ENCODE data around the gene DCBLD1. TPM values are rescaled to one million over a fixed set of nuclear protein-coding genes. Genes with fewer than 3 reads are reported as not detected.
A peak's percentile ranks its signal among the peaks of the same experiment; 100 is the strongest.

The DCBLD1 gene
- total RNA-seq, 1 donor from 2014 or later, result 9.1 TPM

DNA sequence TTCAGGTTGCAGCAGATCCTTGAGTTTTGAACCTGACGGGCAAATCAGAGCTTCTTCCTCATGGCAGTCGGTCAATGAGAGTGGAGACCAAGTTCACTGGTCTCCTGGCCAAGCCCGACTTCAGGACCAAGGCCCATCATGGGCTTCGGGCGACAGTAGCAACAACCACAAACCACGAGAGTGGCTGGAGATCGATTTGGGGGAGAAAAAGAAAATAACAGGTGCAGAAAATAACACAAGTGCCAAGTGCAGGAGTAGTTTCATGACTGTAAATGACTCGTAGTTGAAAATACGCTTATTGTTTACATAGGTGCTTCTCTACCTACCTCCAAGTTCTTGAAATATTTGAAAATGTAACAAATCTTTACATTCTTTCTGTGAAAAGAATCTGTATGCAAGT lies 56.1 kb downstream of the DCBLD1 start:
- Mint-ChIP-seq H3K4me1 (no peaks in the 10 kb centered on the region), H3K9me3 (no peaks in the 10 kb centered on the region), H3K36me3 (ENCODE audit: low read depth) (peaks cover 5% of the 10 kb centered on the region), H3K27me3 (ENCODE audit: low read depth) (no peaks in the 10 kb centered on the region), H3K4me3 (no peak overlapping the region), H3K27ac (ENCODE audit: unreplicated experiment) (no peak overlapping the region)
- DNase-seq (ENCODE audit: low read depth, low spot score), result no peak
- TF ChIP-seq, protein P1, sequence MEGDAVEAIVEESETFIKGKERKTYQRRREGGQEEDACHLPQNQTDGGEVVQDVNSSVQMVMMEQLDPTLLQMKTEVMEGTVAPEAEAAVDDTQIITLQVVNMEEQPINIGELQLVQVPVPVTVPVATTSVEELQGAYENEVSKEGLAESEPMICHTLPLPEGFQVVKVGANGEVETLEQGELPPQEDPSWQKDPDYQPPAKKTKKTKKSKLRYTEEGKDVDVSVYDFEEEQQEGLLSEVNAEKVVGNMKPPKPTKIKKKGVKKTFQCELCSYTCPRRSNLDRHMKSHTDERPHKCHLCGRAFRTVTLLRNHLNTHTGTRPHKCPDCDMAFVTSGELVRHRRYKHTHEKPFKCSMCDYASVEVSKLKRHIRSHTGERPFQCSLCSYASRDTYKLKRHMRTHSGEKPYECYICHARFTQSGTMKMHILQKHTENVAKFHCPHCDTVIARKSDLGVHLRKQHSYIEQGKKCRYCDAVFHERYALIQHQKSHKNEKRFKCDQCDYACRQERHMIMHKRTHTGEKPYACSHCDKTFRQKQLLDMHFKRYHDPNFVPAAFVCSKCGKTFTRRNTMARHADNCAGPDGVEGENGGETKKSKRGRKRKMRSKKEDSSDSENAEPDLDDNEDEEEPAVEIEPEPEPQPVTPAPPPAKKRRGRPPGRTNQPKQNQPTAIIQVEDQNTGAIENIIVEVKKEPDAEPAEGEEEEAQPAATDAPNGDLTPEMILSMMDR (conservative IDR thresholded peaks at IDR 0.05), result no peak

DNA sequence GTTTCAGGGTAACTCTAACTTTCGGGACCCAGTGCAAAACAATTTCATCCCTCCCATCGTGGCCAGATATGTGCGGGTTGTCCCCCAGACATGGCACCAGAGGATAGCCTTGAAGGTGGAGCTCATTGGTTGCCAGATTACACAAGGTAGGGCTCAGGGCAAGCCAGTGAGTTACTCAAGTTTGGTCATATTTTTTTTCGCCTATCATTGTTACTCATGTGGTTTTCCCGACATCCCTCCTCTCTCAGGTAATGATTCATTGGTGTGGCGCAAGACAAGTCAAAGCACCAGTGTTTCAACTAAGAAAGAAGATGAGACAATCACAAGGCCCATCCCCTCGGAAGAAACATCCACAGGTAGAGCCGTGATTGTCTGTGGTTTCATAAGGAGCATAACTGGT lies 58.2 kb downstream of the DCBLD1 start:
- no peaks in the 10 kb centered on the region for H3K27me3 Mint-ChIP-seq (ENCODE audit: low read depth)
- no peak overlapping the region for H3K4me3 Mint-ChIP-seq
- peaks cover 5% of the 10 kb centered on the region for H3K36me3 Mint-ChIP-seq (ENCODE audit: low read depth)
- no peaks in the 10 kb centered on the region for H3K4me1 Mint-ChIP-seq
- DNase-seq (ENCODE audit: low read depth, low spot score), result no peak
- TF ChIP-seq, protein P1 (conservative IDR thresholded peaks at IDR 0.05), result no peak
- no peak overlapping the region for H3K27ac Mint-ChIP-seq (ENCODE audit: unreplicated experiment)
- H3K9me3 Mint-ChIP-seq, result no peaks in the 10 kb centered on the region

DNA sequence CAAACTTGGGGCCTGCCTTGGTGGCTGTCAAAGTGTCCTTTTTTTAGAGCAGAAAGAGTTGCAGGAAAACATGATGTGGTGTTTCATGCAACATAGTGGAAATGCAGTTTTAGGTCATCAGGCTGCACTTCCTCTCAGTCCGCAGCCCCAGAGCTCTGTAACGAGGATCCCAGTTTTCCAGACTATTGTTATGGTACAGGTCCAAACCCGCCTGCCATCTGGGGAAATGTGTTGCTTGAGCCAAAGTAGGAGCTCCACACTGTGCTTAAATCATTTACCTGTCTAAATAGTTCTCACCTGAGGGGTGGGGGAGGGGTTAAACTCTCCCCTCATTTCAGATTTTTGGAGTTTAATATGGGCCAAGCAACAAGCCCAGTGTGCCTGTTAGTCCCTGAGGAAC lies 60.0 kb downstream of the DCBLD1 start:
- Mint-ChIP-seq H3K4me1 (no peaks in the 10 kb centered on the region), H3K27ac (ENCODE audit: unreplicated experiment) (no peak overlapping the region), H3K36me3 (ENCODE audit: low read depth) (peaks cover 6% of the 10 kb centered on the region), H3K27me3 (ENCODE audit: low read depth) (no peaks in the 10 kb centered on the region), H3K9me3 (no peaks in the 10 kb centered on the region), H3K4me3 (no peak overlapping the region)
- TF ChIP-seq, protein P1 (conservative IDR thresholded peaks at IDR 0.05), result no peak
- DNase-seq (ENCODE audit: low read depth, low spot score), result no peak

DNA sequence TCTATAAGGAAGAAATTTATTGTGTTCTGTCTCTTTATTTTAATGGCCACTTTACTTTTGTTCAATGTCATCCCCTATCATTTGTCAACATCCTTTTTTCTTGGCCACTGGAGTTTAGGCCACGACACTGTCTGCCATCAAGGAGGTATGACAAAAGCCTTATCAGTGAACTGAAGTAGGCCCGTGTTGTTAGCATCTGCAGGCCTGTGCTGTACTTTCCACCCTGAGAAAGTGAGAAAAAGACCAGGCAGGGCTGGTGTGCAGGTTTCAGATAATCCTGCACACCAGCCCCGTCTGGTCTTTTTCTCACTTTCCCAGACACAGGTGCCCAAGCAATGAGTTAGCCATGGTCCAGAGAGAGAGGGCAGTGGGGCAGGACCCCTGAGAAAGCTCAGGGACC lies 62.2 kb downstream of the DCBLD1 start:
- Mint-ChIP-seq H3K27me3 (ENCODE audit: low read depth) (no peaks in the 10 kb centered on the region), H3K36me3 (ENCODE audit: low read depth) (peaks cover 4% of the 10 kb centered on the region), H3K9me3 (no peaks in the 10 kb centered on the region), H3K4me3 (no peak overlapping the region), H3K4me1 (no peaks in the 10 kb centered on the region), H3K27ac (ENCODE audit: unreplicated experiment) (no peak overlapping the region)
- no peak for DNase-seq (ENCODE audit: low read depth, low spot score)
- TF ChIP-seq, protein P1 (conservative IDR thresholded peaks at IDR 0.05), result no peak

DNA sequence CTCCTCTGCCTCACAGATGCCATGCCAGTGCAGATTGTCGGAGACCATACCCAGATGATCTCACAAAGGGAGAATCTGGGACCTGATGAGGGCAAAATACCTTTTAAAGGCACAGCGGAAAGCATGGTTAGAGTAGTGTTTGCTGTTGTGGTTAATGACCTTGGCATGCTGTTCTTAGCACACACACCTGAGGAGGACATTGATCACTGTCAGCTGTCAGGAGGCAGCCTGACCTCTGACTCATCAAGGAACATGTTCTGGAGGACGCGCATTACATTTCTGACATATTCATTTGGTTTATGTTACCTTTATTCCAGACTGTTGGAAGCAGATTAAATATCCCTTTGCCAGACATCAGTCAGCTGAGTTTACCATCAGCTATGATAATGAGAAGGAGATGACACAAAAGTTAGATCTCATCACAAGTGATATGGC lies 62.7 kb downstream of the DCBLD1 start:
- no peak for DNase-seq (ENCODE audit: low read depth, low spot score)
- Mint-ChIP-seq H3K27ac (ENCODE audit: unreplicated experiment) (peak overlapping the region; percentile 43), H3K4me1 (no peaks in the 10 kb centered on the region), H3K4me3 (no peak overlapping the region), H3K36me3 (ENCODE audit: low read depth) (peaks cover 4% of the 10 kb centered on the region), H3K27me3 (ENCODE audit: low read depth) (no peaks in the 10 kb centered on the region), H3K9me3 (no peaks in the 10 kb centered on the region)
- TF ChIP-seq, protein P1 (conservative IDR thresholded peaks at IDR 0.05), result no peak

DNA sequence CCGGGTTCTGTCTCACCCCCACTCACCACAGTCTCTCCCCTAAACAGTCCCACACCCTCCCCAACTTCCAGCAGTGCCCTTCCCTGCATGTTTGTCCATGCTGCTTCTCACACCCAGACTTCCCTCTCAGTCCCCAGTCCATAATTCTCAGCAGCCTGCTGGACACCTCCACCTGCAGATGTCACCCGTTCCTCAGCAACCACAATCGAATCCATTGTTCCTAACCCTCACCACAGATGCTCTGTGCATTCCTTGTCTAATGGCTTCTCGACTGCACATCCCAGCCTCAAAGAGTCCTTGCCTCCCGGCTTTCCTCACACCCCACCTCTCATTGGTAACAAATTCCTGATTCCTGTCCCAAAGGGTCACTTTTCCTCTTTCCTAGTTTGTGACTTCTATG lies 64.2 kb downstream of the DCBLD1 start:
- DNase-seq (ENCODE audit: low read depth, low spot score), result no peak
- no peak overlapping the region for H3K4me3 Mint-ChIP-seq
- H3K9me3 Mint-ChIP-seq, result no peaks in the 10 kb centered on the region
- H3K4me1 Mint-ChIP-seq, result no peaks in the 10 kb centered on the region
- H3K27me3 Mint-ChIP-seq (ENCODE audit: low read depth), result no peaks in the 10 kb centered on the region
- TF ChIP-seq, protein P1 (conservative IDR thresholded peaks at IDR 0.05), result no peak
- peak overlapping the region; percentile 13 for H3K27ac Mint-ChIP-seq (ENCODE audit: unreplicated experiment)
- peaks cover 4% of the 10 kb centered on the region for H3K36me3 Mint-ChIP-seq (ENCODE audit: low read depth)

Measured in neural crest cell (in vitro differentiated cells).